Ramos (cell line): ENCODE results near the gene DAPK1.

Experiments
- in situ Hi-C: fragments of 300-500 bp; cut with MboI; formaldehyde crosslinking; loops from one replicate; pipeline ENCODE4 v1.14.3; 2022; ENCODE audit warnings: low sequenced_read_pairs; ENCODE audit not compliant: unreplicated experiment

DAPK1 gene

GRCh38 chr9:87606841-87607521 lies 109.3 kb downstream of the DAPK1 start:
- in situ Hi-C loops: no loop called here

GRCh38 chr9:87607859-87608258 lies 110.2 kb downstream of the DAPK1 start:
- in situ Hi-C loops: no loop called here

- in situ Hi-C loops: no loop called here
Measured at GRCh38 chr9:87609002-87609401, 111.3 kb downstream of the DAPK1 start.

GRCh38 chr9:87609486-87609885 lies 111.8 kb downstream of the DAPK1 start:
- in situ Hi-C loops: no loop called here

- in situ Hi-C loops: no loop called here
Measured at GRCh38 chr9:87610200-87611155, 112.8 kb downstream of the DAPK1 start.

- in situ Hi-C loops: no loop called here
Measured at GRCh38 chr9:87611776-87612175, 114.1 kb downstream of the DAPK1 start.

- in situ Hi-C loops: no loop called here
Measured at GRCh38 chr9:87612536-87612935, 114.9 kb downstream of the DAPK1 start.

GRCh38 chr9:87613265-87614111 lies 115.8 kb downstream of the DAPK1 start:
- in situ Hi-C loops: no loop called here

GRCh38 chr9:87614397-87614796 lies 116.7 kb downstream of the DAPK1 start:
- in situ Hi-C loops: no loop called here

- in situ Hi-C loops: no loop called here
Measured at GRCh38 chr9:87615136-87615535, 117.5 kb downstream of the DAPK1 start.

GRCh38 chr9:87615547-87616148 lies 118.0 kb downstream of the DAPK1 start:
- in situ Hi-C loops: no loop called here

GRCh38 chr9:87618226-87618625 lies 120.6 kb downstream of the DAPK1 start:
- in situ Hi-C loops: no loop called here

- in situ Hi-C loops: no loop called here
Measured at GRCh38 chr9:87618931-87619330, 121.3 kb downstream of the DAPK1 start.

GRCh38 chr9:87619346-87619745 lies 121.7 kb downstream of the DAPK1 start:
- in situ Hi-C loops: no loop called here

- in situ Hi-C loops: no loop called here
Measured at GRCh38 chr9:87620731-87621322, 123.2 kb downstream of the DAPK1 start.

GRCh38 chr9:87622098-87622497 lies 124.4 kb downstream of the DAPK1 start:
- in situ Hi-C loops: no loop called here

- in situ Hi-C loops: no loop called here
Measured at GRCh38 chr9:87622923-87623322, 125.3 kb downstream of the DAPK1 start.

- in situ Hi-C loops: no loop called here
Measured at GRCh38 chr9:87628346-87628745, 130.7 kb downstream of the DAPK1 start.

GRCh38 chr9:87629104-87629503 lies 131.4 kb downstream of the DAPK1 start:
- in situ Hi-C loops: no loop called here

- in situ Hi-C loops: no loop called here
Measured at GRCh38 chr9:87630266-87630665, 132.6 kb downstream of the DAPK1 start.
